ENCODE measurements around the gene ASCL4. TPM values are rescaled to one million over a fixed set of nuclear protein-coding genes. Genes with fewer than 3 reads are reported as not detected.

The ASCL4 gene
- total and polyA plus RNA-seq, 9 of the 15 experiments (the other 6 are each of a cell fraction or from before 2014, with no cell fraction given): not detected

DNA sequence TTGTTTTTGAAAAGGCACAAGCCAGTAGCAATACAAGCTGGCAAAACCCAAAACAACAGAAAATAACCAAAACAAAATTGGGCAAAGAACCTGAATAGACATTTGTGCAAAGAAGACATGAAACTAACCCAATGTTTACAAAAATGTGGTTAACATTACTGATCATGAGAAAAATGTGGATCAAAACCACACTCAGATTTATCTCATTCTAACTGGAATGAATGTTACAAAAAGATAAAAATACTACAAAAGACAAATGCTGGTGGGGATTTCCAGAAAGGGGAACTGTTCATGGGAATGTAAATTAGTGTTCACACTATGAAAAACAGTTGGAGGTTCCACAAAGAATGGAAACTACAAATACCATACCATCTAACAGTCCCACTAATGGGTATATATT lies 26.6 kb downstream of the ASCL4 start (continued):
- TF ChIP-seq, protein P1, sequence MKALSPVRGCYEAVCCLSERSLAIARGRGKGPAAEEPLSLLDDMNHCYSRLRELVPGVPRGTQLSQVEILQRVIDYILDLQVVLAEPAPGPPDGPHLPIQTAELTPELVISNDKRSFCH (CRISPR knock-in tag; IDR thresholded peaks at IDR 0.05): no peak
- TF ChIP-seq, protein P1 (tag; IDR thresholded peaks at IDR 0.05): no peak
- peak; percentile 62; the same call in 1 of the 2 replicates for TF ChIP-seq TEAD4 (IDR thresholded peaks at IDR 0.05; ENCODE audit: low read length)
- TF ChIP-seq TEAD4 (CRISPR knock-in tag; IDR thresholded peaks at IDR 0.05; ENCODE audit: borderline replicate concordance): no peak
- no peak for TF ChIP-seq NR4A1 (CRISPR knock-in tag; IDR thresholded peaks at IDR 0.05)
- no peak for TF ChIP-seq NR4A1 (tag; IDR thresholded peaks at IDR 0.05)
- TF ChIP-seq, protein P2, sequence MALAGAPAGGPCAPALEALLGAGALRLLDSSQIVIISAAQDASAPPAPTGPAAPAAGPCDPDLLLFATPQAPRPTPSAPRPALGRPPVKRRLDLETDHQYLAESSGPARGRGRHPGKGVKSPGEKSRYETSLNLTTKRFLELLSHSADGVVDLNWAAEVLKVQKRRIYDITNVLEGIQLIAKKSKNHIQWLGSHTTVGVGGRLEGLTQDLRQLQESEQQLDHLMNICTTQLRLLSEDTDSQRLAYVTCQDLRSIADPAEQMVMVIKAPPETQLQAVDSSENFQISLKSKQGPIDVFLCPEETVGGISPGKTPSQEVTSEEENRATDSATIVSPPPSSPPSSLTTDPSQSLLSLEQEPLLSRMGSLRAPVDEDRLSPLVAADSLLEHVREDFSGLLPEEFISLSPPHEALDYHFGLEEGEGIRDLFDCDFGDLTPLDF (CRISPR knock-in tag; IDR thresholded peaks at IDR 0.05): no peak
- TF ChIP-seq NFIX (CRISPR knock-in tag; IDR thresholded peaks at IDR 0.05; ENCODE audit: low read depth): no peak
- TF ChIP-seq, protein P3, sequence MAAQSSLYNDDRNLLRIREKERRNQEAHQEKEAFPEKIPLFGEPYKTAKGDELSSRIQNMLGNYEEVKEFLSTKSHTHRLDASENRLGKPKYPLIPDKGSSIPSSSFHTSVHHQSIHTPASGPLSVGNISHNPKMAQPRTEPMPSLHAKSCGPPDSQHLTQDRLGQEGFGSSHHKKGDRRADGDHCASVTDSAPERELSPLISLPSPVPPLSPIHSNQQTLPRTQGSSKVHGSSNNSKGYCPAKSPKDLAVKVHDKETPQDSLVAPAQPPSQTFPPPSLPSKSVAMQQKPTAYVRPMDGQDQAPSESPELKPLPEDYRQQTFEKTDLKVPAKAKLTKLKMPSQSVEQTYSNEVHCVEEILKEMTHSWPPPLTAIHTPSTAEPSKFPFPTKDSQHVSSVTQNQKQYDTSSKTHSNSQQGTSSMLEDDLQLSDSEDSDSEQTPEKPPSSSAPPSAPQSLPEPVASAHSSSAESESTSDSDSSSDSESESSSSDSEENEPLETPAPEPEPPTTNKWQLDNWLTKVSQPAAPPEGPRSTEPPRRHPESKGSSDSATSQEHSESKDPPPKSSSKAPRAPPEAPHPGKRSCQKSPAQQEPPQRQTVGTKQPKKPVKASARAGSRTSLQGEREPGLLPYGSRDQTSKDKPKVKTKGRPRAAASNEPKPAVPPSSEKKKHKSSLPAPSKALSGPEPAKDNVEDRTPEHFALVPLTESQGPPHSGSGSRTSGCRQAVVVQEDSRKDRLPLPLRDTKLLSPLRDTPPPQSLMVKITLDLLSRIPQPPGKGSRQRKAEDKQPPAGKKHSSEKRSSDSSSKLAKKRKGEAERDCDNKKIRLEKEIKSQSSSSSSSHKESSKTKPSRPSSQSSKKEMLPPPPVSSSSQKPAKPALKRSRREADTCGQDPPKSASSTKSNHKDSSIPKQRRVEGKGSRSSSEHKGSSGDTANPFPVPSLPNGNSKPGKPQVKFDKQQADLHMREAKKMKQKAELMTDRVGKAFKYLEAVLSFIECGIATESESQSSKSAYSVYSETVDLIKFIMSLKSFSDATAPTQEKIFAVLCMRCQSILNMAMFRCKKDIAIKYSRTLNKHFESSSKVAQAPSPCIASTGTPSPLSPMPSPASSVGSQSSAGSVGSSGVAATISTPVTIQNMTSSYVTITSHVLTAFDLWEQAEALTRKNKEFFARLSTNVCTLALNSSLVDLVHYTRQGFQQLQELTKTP (IDR thresholded peaks at IDR 0.05; ENCODE audit: low read depth in 1 of 2, partially characterized antibody in 2 of 2): peak in 1 of 2 experiments; percentile 87
- TF ChIP-seq KHSRP (IDR thresholded peaks at IDR 0.05): no peak
- no peak for TF ChIP-seq DNMT1 (IDR thresholded peaks at IDR 0.05)
- TF ChIP-seq TCF3 (CRISPR knock-in tag; IDR thresholded peaks at IDR 0.05): peak; percentile 28; the same call in 1 of the 2 replicates
- TF ChIP-seq NCOA1 (IDR thresholded peaks at IDR 0.05; ENCODE audit: low read depth): no peak
- TF ChIP-seq TGIF2 (CRISPR knock-in tag; IDR thresholded peaks at IDR 0.05): no peak
- TF ChIP-seq ZBTB33 (CRISPR knock-in tag; IDR thresholded peaks at IDR 0.05): no peak
- TF ChIP-seq TAL1 (IDR thresholded peaks at IDR 0.05): peak; percentile 41; the same call in 1 of the 2 replicates
- no peak for TF ChIP-seq ARID4B (CRISPR knock-in tag; IDR thresholded peaks at IDR 0.05)
- TF ChIP-seq CBFA2T3 (IDR thresholded peaks at IDR 0.05): 0 out of 2 replicates have a peak, but pooled peaks have one; percentile 23

Measured in K562 (cell line).